GM21360 (cell line): ENCODE results near the gene CCDC136.

Source experiments
- ATAC-seq: cut with Tn5 transposase; IDR thresholded peaks from one replicate; pipeline ENCODE4 v1.9.1; 2021; ENCODE audit warnings: mild to moderate bottlenecking, moderate library complexity; ENCODE audit not compliant: unreplicated experiment

The CCDC136 gene

GRCh38 chr7:128830231-128831177, 38.7 kb downstream of the CCDC136 start, which contains the start of gene FLNC:
FLNC (plus strand) TSS chr7:128830406; CDS start chr7:128830638, 232 bp downstream.
- no peak for ATAC-seq

- no peak for ATAC-seq
These were observed 39.6 kb downstream of the CCDC136 start for GRCh38 chr7:128831178-128831993.

DNA sequence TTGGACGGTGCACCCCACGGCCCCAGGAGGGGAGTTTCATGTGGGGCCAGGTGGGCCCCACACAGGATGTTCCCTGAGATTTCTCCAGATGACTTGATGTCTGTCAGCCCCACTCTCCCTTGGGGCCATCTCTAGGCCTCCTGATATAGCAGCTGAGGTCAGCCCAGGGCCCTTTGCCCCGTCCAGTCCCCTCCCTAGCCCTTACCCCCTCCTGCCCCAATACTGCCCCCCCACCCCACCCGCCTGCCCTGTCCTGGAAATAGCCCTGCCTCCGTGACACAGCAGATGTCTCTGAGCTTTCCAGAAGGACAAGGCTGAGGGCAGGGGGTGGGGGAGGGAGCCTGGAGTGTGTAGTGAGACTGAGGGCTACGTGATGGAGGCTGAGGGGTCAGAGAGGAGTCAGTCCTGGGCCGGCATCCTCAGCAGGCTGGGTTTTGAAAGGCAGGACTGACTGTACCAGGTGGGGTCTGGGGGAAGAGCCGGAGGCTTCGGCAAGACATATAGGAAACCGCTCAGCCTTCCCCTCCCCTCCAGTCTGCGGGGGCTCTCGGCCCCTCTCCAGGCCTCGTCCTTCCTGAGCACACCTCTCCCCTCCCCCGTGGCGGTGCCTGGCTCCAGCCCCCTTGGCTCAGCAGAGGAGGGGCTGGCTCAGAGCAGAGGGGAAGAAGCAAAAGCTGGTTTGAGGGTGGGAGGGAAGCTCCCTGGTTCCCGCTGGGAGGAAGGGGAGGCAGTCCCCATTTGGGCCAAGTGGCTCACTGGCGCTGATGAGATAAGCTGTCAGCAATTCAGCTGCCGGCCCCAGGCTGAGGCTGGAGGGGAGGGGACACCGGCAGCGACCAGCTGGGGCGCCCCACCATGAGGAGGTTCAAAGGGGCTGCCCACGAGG, 40.5 kb downstream of the CCDC136 start:
- ATAC-seq, result no peak

- ATAC-seq, result no peak
These were observed 41.0 kb downstream of the CCDC136 start for GRCh38 chr7:128832880-128833147.

- ATAC-seq, result no peak
These were observed 41.6 kb downstream of the CCDC136 start for GRCh38 chr7:128833148-128833945.

DNA sequence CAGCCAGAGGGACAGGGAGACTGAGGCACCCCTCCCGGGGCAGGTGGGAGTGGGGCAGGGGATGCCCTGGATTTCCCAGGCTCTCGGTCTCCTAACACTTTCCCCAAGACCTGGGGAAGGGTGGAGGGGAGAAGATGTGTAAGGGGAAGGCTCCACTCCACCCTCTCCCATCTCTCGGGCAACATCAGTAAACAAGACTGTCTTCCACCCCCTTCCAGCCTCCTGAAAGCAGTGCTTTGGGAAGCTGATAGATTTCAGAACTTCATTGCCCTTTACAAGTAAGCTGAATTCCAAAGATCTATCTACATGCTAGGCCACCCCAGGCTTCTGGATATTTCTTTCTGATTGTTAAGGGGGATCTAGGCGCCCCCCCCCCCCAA, 42.2 kb downstream of the CCDC136 start:
- ATAC-seq, result no peak

- ATAC-seq, result no peak
These were observed 43.5 kb downstream of the CCDC136 start for GRCh38 chr7:128835231-128835751.

GRCh38 chr7:128835790-128836641, 44.2 kb downstream of the CCDC136 start:
- ATAC-seq, result no peak

- ATAC-seq, result no peak
These were observed 45.1 kb downstream of the CCDC136 start for GRCh38 chr7:128836729-128837348.

DNA sequence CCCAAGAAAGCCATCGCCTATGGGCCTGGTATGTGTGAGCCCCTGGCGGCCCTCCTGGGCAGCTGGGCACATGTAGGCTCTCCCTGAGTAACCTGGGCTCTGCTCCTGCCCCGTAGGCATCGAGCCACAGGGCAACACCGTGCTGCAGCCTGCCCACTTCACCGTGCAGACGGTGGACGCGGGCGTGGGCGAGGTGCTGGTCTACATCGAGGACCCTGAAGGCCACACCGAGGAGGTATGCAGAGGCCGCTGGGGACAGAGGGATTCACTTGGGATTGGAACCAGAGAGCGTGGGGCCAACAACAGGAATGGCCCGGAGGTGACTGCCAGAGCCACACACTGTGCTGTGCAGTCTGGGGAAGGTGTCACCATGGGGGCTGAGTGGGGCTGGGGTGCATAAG, 45.8 kb downstream of the CCDC136 start:
- no peak for ATAC-seq

- ATAC-seq, result no peak
These were observed 46.5 kb downstream of the CCDC136 start for GRCh38 chr7:128838109-128838779.

DNA sequence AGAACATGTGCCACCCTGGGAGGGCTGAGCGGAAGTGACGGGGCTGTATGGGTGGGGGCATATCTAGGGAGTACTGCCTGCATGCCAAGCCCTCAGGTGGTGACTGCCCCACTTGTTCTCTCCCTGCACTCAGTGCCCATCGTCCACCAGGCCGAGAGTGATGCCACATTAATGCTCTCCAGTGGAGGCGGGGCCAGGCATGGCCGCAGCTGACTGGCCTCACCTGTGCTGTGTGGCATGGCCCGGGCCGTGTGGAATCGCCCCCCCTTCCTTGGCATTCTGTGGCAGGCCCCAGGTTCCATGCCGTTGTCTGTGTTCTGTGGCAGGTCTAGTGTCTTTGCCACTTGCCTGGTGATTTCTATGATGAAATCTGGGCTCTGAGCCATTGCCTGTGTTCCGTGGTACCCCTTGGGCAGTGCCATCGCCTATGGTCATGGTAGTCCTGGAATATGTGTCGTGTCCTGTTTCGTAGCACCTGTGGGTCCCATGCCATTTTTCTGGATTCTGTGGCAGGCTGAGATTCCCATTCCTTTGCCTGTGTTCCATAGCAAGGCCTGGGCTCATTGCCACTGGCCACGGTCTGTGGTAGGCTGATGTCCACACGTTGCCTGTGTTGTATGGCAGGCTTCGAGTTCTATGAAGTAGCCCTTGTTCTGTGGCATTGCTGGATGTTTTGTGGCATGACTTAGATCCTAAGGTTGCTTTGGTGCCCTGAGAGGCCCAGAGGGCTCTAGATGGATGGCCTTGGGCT, 47.4 kb downstream of the CCDC136 start:
- ATAC-seq, result no peak

DNA sequence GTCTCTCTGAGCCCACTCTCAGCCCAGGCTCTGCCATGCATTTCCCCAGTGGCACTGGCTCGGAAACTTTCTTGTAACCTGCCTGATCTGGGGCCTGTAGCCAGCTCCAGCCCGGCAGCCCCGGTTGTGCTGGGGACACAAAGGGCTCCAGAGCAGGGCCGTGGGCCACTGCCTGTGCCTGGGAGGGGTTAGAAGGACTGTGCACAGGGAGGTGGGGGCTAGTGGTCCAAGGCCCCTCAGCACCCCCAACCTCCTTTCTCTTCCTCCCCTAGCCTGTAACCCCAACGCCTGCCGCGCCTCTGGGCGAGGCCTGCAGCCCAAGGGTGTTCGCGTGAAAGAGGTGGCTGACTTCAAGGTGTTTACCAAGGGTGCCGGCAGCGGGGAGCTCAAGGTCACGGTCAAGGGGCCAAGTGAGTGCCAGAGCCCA, 48.0 kb downstream of the CCDC136 start:
- no peak for ATAC-seq

DNA sequence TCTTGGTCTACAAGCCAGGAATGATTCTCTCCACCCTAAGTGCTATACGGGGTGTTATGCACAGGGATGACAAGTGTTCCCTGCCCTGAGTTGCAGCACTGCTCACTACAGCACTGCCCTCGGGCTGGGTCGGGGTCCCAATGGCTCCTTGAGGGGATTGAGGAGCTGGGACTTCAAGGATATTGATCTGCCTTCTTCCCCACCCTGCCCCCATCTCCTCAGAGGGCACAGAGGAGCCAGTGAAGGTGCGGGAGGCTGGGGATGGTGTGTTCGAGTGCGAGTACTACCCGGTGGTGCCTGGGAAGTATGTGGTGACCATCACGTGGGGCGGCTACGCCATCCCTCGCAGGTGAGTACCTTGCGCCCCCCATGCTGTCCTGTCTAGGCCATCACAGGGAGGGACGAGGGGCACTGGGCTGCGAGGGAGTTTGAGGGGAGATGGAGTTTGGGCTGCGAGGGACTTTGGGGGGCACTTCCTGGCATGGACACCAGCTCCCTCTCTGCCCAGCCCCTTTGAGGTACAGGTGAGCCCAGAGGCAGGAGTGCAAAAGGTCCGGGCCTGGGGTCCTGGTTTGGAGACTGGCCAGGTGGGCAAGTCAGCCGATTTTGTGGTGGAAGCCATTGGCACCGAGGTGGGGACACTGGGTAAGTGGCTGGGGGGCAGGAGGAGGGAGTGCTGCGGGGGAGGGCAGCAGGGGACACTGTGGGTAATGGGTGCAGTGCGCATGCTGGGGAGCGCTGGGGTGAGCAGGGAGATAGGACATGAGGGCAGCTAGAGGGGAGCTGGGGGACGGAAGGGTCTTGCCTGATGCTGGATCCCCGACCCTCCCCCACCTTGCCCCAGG, 48.8 kb downstream of the CCDC136 start:
- no peak for ATAC-seq

DNA sequence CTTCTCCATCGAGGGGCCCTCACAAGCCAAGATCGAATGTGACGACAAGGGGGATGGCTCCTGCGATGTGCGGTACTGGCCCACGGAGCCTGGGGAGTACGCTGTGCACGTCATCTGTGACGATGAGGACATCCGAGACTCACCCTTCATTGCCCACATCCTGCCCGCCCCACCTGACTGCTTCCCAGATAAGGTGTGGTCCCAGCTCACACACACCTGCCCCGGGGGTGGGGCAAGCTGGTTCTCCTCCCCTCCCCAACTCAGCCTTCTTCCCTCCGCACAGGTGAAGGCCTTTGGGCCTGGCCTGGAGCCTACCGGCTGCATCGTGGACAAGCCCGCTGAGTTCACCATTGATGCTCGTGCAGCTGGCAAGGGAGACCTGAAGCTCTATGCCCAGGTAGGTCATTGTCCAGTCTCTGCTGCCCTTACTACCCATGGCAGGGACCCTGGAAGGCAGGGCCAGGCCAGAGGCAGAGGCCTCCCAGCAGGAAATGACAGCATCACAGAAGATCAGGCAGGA, 49.5 kb downstream of the CCDC136 start:
- ATAC-seq, result no peak
